DOHH2 (cell line): ENCODE results near the gene FAM53A.
"Not testable (repeated sequence)": the region's sequence is repeated elsewhere in the genome, so short reads cannot be mapped to it uniquely, and the experiment has no call there.

Source experiments
- CTCF ChIP-seq: fragments of 200-600 bp; sonication (generic); IDR thresholded peaks from one replicate; pipeline ENCODE4 v1.5.1; 2014; ENCODE audit warnings: antibody characterized with exemption, mild to moderate bottlenecking, low read depth, low read length; ENCODE audit not compliant: poor library complexity, severe bottlenecking
- EZH2phosphoT487 ChIP-seq: fragments of 200-600 bp; sonication (generic); IDR thresholded peaks from 2 replicates; pipeline ENCODE4 v1.6.1; 2017; ENCODE audit warnings: borderline replicate concordance, mild to moderate bottlenecking, antibody characterized with exemption, low read length, moderate library complexity, mixed read lengths

GRCh38 chr4:1701671-1702070 lies 17.6 kb upstream of the FAM53A start:
- TF ChIP-seq EZH2phosphoT487, CTCF: not testable (repeated sequence)
